ENCODE results near the gene MED13L. TPM values are rescaled to one million over a fixed set of nuclear protein-coding genes. Genes with fewer than 3 reads are reported as not detected.

The MED13L gene
- total RNA-seq, 2 donors from 2014 or later: 121 to 142 TPM

GRCh38 chr12:116215023-116215422, 62.5 kb downstream of the MED13L start:
- DNase-seq (ENCODE audit: low spot score): no peak
- H3K4me3 Mint-ChIP-seq: no peak overlapping the region
- ATAC-seq: no peak
- peak overlapping the region in 1 of 2 donors; percentile 20 for H3K27ac Mint-ChIP-seq
- no peaks in the 10 kb centered on the region for H3K27me3 Mint-ChIP-seq
- H3K9me3 Mint-ChIP-seq: no peaks in the 10 kb centered on the region
- no peaks in the 10 kb centered on the region for H3K36me3 Mint-ChIP-seq
- H3K4me1 Mint-ChIP-seq (ENCODE audit: low read depth in 2 of 2): peaks cover 55 to 62% of the 10 kb centered on the region in 2 donors

GRCh38 chr12:116213885-116214527, 63.5 kb downstream of the MED13L start:
- Mint-ChIP-seq H3K27ac (no peak overlapping the region), H3K36me3 (no peaks in the 10 kb centered on the region), H3K27me3 (no peaks in the 10 kb centered on the region), H3K9me3 (no peaks in the 10 kb centered on the region), H3K4me1 (ENCODE audit: low read depth in 2 of 2) (peaks cover 64 to 72% of the 10 kb centered on the region in 2 donors), H3K4me3 (no peak overlapping the region)
- DNase-seq (ENCODE audit: low spot score) (no peak), ATAC-seq (no peak)

DNA sequence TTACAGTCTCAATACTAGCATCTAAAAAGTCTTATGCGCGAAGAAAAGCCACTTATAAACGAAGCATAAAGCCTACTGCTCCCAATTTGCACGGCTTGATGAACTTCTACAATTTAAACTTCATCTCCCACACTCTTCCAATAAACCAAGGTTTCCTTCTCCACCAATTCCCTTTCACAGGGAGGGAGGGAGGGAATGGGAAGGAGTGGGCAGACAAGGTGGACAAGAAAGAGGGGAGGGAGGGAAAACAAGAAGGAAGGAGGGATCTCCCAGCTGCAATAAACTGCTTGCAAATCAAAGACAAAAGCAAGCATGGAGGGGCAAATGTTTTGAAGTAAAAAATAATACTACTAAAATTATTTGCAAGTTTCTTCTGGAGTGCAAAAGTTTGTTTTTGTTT, 64.5 kb downstream of the MED13L start:
- no peaks in the 10 kb centered on the region for H3K36me3 Mint-ChIP-seq
- DNase-seq (ENCODE audit: low spot score): no peak
- no peaks in the 10 kb centered on the region for H3K9me3 Mint-ChIP-seq
- no peak overlapping the region for H3K4me3 Mint-ChIP-seq
- peak overlapping the region in 1 of 2 donors; percentile 29 for H3K27ac Mint-ChIP-seq
- peaks cover 60 to 67% of the 10 kb centered on the region in 2 donors for H3K4me1 Mint-ChIP-seq (ENCODE audit: low read depth in 2 of 2)
- no peaks in the 10 kb centered on the region for H3K27me3 Mint-ChIP-seq
- ATAC-seq: no peak

DNA sequence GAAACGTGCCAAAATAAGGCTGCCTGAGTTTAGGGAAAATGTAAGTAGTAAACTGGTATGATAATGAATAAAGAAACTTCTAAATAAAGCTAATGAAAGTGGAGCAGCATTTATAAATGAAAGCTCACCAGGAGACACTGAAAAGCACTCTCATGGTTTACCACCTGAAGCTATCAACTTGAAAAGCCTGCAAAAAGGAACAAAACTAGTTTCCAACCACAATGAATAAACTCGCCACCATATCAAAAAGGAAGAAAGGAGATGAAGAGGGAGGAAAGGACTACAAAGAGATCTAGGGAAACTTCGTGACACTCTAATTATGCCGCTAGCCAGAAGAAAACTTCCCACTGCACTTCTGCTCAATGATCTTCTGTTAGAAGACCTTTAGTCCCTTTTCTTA, 66.7 kb downstream of the MED13L start:
- DNase-seq (ENCODE audit: low spot score): no peak
- no peak for ATAC-seq
- no peaks in the 10 kb centered on the region for H3K27me3 Mint-ChIP-seq
- peak overlapping the region in 1 of 2 donors; percentile 69 for H3K27ac Mint-ChIP-seq
- H3K4me1 Mint-ChIP-seq (ENCODE audit: low read depth in 2 of 2): peaks cover 54 to 55% of the 10 kb centered on the region in 2 donors
- H3K4me3 Mint-ChIP-seq: peak overlapping the region; percentile 8
- no peaks in the 10 kb centered on the region for H3K9me3 Mint-ChIP-seq
- H3K36me3 Mint-ChIP-seq: no peaks in the 10 kb centered on the region

DNA sequence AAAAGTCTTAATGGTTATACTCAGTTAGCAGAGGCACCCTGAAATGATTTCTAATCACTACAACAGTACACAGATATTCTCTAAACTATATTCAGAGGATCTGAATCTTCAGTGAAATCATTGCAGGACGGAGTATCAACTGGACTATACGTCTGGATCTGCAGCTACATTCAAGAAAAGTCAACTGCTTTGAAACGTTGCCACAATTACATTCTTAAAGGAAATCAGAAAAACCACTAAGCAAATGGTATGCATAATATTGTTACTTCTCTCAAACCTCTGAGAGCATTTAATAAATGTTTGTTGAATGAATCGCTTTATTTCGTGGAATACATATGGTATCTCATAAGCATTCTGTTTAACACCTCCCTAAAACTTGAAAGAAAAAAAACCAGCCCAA, 67.4 kb downstream of the MED13L start:
- H3K36me3 Mint-ChIP-seq: no peaks in the 10 kb centered on the region
- H3K4me3 Mint-ChIP-seq: peak overlapping the region; percentile 8
- peaks cover 47 to 51% of the 10 kb centered on the region in 2 donors for H3K4me1 Mint-ChIP-seq (ENCODE audit: low read depth in 2 of 2)

GRCh38 chr12:116209503-116209902, 68.0 kb downstream of the MED13L start:
- ATAC-seq (no peak), DNase-seq (ENCODE audit: low spot score) (no peak)
- Mint-ChIP-seq H3K9me3 (no peaks in the 10 kb centered on the region), H3K4me3 (no peak overlapping the region), H3K36me3 (no peaks in the 10 kb centered on the region), H3K27me3 (no peaks in the 10 kb centered on the region), H3K27ac (peak overlapping the region in 1 of 2 donors; percentile 69), H3K4me1 (ENCODE audit: low read depth in 2 of 2) (peaks cover 44 to 51% of the 10 kb centered on the region in 2 donors)

More for the DNA sequence above, 67.4 kb downstream of the MED13L start:
- no peaks in the 10 kb centered on the region for H3K27me3 Mint-ChIP-seq
- ATAC-seq: no peak
- DNase-seq (ENCODE audit: low spot score): no peak
- H3K27ac Mint-ChIP-seq: peak overlapping the region in 1 of 2 donors; percentile 69
- no peaks in the 10 kb centered on the region for H3K9me3 Mint-ChIP-seq

- no peaks in the 10 kb centered on the region for H3K36me3 Mint-ChIP-seq
- peak overlapping the region in 1 of 2 donors; percentile 42 for H3K27ac Mint-ChIP-seq
- H3K9me3 Mint-ChIP-seq: no peaks in the 10 kb centered on the region
- DNase-seq (ENCODE audit: low spot score): no peak
- H3K4me3 Mint-ChIP-seq: no peak overlapping the region
- ATAC-seq: no peak
- peaks cover 44 to 49% of the 10 kb centered on the region in 2 donors for H3K4me1 Mint-ChIP-seq (ENCODE audit: low read depth in 2 of 2)
- no peaks in the 10 kb centered on the region for H3K27me3 Mint-ChIP-seq
These were observed 70.2 kb downstream of the MED13L start for GRCh38 chr12:116207274-116207673.

- DNase-seq (ENCODE audit: low spot score): no peak
- peaks cover 44 to 49% of the 10 kb centered on the region in 2 donors for H3K4me1 Mint-ChIP-seq (ENCODE audit: low read depth in 2 of 2)
- no peak for ATAC-seq
- no peak overlapping the region for H3K4me3 Mint-ChIP-seq
- no peaks in the 10 kb centered on the region for H3K27me3 Mint-ChIP-seq
- H3K36me3 Mint-ChIP-seq: no peaks in the 10 kb centered on the region
- peak overlapping the region in 1 of 2 donors; percentile 42 for H3K27ac Mint-ChIP-seq
- H3K9me3 Mint-ChIP-seq: no peaks in the 10 kb centered on the region
These were observed 70.7 kb downstream of the MED13L start for GRCh38 chr12:116206828-116207227.

GRCh38 chr12:116204785-116205184, 72.7 kb downstream of the MED13L start:
- H3K4me1 Mint-ChIP-seq (ENCODE audit: low read depth in 2 of 2): peaks cover 42 to 44% of the 10 kb centered on the region in 2 donors
- ATAC-seq (no peak), DNase-seq (ENCODE audit: low spot score) (no peak)
- no peak overlapping the region for H3K27ac Mint-ChIP-seq
- H3K36me3 Mint-ChIP-seq: no peaks in the 10 kb centered on the region
- no peaks in the 10 kb centered on the region for H3K9me3 Mint-ChIP-seq
- H3K27me3 Mint-ChIP-seq: no peaks in the 10 kb centered on the region
- H3K4me3 Mint-ChIP-seq: no peak overlapping the region

- Mint-ChIP-seq H3K9me3 (no peaks in the 10 kb centered on the region), H3K36me3 (no peaks in the 10 kb centered on the region), H3K27me3 (no peaks in the 10 kb centered on the region), H3K4me1 (ENCODE audit: low read depth in 2 of 2) (peaks cover 41 to 42% of the 10 kb centered on the region in 2 donors), H3K27ac (no peak overlapping the region), H3K4me3 (no peak overlapping the region)
- ATAC-seq (no peak), DNase-seq (ENCODE audit: low spot score) (no peak)
These were observed 73.3 kb downstream of the MED13L start for GRCh38 chr12:116204169-116204568.

GRCh38 chr12:116202940-116203339, 74.6 kb downstream of the MED13L start:
- H3K27ac Mint-ChIP-seq: peak overlapping the region in 1 of 2 donors; percentile 57
- no peak overlapping the region for H3K4me3 Mint-ChIP-seq
- H3K9me3 Mint-ChIP-seq: no peaks in the 10 kb centered on the region
- ATAC-seq (no peak), DNase-seq (ENCODE audit: low spot score) (no peak)
- no peaks in the 10 kb centered on the region for H3K36me3 Mint-ChIP-seq
- no peaks in the 10 kb centered on the region for H3K27me3 Mint-ChIP-seq
- peaks cover 53% of the 10 kb centered on the region in 2 donors for H3K4me1 Mint-ChIP-seq (ENCODE audit: low read depth in 2 of 2)

GRCh38 chr12:116202433-116202832, 75.1 kb downstream of the MED13L start:
- H3K4me3 Mint-ChIP-seq: no peak overlapping the region
- no peaks in the 10 kb centered on the region for H3K36me3 Mint-ChIP-seq
- H3K27me3 Mint-ChIP-seq: no peaks in the 10 kb centered on the region
- ATAC-seq (no peak), DNase-seq (ENCODE audit: low spot score) (no peak)
- H3K9me3 Mint-ChIP-seq: no peaks in the 10 kb centered on the region
- H3K27ac Mint-ChIP-seq: peak overlapping the region in 1 of 2 donors; percentile 57
- peaks cover 51% of the 10 kb centered on the region in 2 donors for H3K4me1 Mint-ChIP-seq (ENCODE audit: low read depth in 2 of 2)

- H3K9me3 Mint-ChIP-seq: no peaks in the 10 kb centered on the region
- peaks cover 50 to 51% of the 10 kb centered on the region in 2 donors for H3K4me1 Mint-ChIP-seq (ENCODE audit: low read depth in 2 of 2)
- no peaks in the 10 kb centered on the region for H3K27me3 Mint-ChIP-seq
- peak overlapping the region in 1 of 2 donors; percentile 57 for H3K27ac Mint-ChIP-seq
- no peak for DNase-seq (ENCODE audit: low spot score)
- ATAC-seq: no peak
- H3K4me3 Mint-ChIP-seq: no peak overlapping the region
- no peaks in the 10 kb centered on the region for H3K36me3 Mint-ChIP-seq
These were observed 75.6 kb downstream of the MED13L start for GRCh38 chr12:116201908-116202307.

DNA sequence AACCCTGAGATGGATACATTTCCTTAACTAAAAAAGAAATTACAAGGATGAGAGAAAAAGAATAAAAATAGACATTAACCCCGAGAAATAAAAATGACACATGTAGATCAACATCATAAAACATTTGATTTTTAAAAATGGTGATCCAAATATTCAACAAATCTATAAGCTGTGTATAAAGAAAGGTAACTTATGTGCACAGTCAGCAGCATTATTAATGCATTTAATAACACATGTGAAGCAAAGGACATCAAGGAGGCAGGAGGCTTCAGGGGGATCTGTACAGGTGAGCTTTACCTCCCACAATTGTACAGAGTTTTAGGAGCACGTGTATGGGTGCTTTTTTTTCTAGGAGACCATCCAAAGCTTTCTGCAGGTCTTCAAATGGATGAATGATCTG, 76.1 kb downstream of the MED13L start:
- ATAC-seq (no peak), DNase-seq (ENCODE audit: low spot score) (no peak)
- Mint-ChIP-seq H3K27ac (peak overlapping the region in 1 of 2 donors; percentile 61), H3K27me3 (no peaks in the 10 kb centered on the region), H3K36me3 (no peaks in the 10 kb centered on the region), H3K9me3 (no peaks in the 10 kb centered on the region), H3K4me3 (no peak overlapping the region), H3K4me1 (ENCODE audit: low read depth in 2 of 2) (peaks cover 49 to 50% of the 10 kb centered on the region in 2 donors)

Measured in natural killer cell treated with Interleukin-12 subunit alpha and Interleukin-12 subunit beta and Interleukin-15 and Interleukin-18, amount 100 ng/mL, for 72 hours (primary cell).